Fibroblast of the aortic adventitia (primary cell): ENCODE measurements around the gene EID1. TPM values are rescaled to one million over a fixed set of nuclear protein-coding genes. Genes with fewer than 3 reads are reported as not detected.

Source experiments
- DNase-seq: peaks from one replicate; pipeline ENCODE4 v3.0.0-alpha.2; 2010; ENCODE audit warnings: low read depth
- H3K4me3 ChIP-seq: 2 replicates; pipeline ENCODE4 v1.5.1; 2011; ENCODE audit warnings: low read depth, mild to moderate bottlenecking, control low read depth, low read length, moderate library complexity
- total RNA-seq: library from RNA; depleted of rRNA; stranded (reverse); fragments of >200 nt; gene quantifications from 2 replicates; pipeline ENCODE4 v1.2.3, GENCODE V29; 2012; ENCODE audit warnings: low replicate concordance
- TF ChIP-seq, protein P1 (sequence below): IDR thresholded peaks from 2 replicates; pipeline ENCODE4 v1.5.1; 2011; ENCODE audit warnings: mild to moderate bottlenecking, low read length, control low read depth, inconsistent platforms; ENCODE audit not compliant: insufficient read depth

Gene EID1
- total RNA-seq, 1 donor, result 253 TPM

DNA sequence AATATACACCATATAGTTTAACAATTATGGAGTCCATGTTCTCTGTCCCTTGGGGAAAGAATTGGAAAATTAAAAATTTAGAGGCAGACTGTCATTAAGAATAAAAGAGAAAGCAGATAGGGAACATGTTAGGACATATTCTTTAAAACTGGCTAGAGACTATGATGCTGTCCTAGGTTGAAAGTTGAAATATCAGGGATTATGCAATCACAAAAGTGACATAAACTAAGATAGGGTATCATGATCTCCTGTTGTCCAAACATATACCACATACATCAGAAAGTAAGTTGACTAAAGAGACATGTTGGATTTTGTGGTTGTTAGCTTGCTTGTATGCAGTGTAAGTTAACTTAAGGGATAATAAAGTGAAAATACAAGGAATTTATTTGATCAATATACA lies 9.9 kb upstream of the EID1 start:
- TF ChIP-seq, protein P1, sequence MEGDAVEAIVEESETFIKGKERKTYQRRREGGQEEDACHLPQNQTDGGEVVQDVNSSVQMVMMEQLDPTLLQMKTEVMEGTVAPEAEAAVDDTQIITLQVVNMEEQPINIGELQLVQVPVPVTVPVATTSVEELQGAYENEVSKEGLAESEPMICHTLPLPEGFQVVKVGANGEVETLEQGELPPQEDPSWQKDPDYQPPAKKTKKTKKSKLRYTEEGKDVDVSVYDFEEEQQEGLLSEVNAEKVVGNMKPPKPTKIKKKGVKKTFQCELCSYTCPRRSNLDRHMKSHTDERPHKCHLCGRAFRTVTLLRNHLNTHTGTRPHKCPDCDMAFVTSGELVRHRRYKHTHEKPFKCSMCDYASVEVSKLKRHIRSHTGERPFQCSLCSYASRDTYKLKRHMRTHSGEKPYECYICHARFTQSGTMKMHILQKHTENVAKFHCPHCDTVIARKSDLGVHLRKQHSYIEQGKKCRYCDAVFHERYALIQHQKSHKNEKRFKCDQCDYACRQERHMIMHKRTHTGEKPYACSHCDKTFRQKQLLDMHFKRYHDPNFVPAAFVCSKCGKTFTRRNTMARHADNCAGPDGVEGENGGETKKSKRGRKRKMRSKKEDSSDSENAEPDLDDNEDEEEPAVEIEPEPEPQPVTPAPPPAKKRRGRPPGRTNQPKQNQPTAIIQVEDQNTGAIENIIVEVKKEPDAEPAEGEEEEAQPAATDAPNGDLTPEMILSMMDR, result no peak
- DNase-seq, result peak; percentile 22

GRCh38 chr15:48868536-48868935 lies 9.4 kb upstream of the EID1 start:
- DNase-seq, result peak; percentile 71
- TF ChIP-seq, protein P1, result no peak

More for the DNA sequence above, 9.9 kb upstream of the EID1 start:
- H3K4me3 ChIP-seq, result no peak overlapping the region

GRCh38 chr15:48869966-48870365 lies 8.0 kb upstream of the EID1 start:
- TF ChIP-seq, protein P1, result no peak
- no peak overlapping the region for H3K4me3 ChIP-seq
- DNase-seq, result no peak

More at GRCh38 chr15:48868536-48868935, 9.4 kb upstream of the EID1 start:
- H3K4me3 ChIP-seq, result no peak overlapping the region

DNA sequence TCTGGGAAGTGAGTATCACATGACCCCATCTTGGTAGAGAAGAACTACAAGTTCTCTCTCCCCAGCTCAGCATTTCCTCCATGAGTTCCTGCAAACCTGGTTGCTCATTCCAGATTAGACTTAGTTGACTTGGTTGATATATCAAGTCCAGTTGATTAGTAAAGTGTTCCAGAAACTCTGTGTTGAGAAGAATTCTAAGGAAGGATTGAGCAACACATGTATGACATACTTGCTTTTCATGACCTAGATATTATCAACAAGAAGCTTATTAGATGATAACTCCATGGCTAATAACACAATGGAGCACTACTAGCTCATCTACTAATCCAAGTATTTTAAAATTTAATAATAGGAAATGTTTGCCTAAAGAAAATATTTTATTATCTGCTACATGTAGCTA lies 6.4 kb upstream of the EID1 start:
- TF ChIP-seq, protein P1, result no peak
- no peak for DNase-seq
- no peak overlapping the region for H3K4me3 ChIP-seq

GRCh38 chr15:48872632-48873031 lies 5.3 kb upstream of the EID1 start:
- DNase-seq, result no peak
- H3K4me3 ChIP-seq, result no peak overlapping the region
- TF ChIP-seq, protein P1, result no peak

DNA sequence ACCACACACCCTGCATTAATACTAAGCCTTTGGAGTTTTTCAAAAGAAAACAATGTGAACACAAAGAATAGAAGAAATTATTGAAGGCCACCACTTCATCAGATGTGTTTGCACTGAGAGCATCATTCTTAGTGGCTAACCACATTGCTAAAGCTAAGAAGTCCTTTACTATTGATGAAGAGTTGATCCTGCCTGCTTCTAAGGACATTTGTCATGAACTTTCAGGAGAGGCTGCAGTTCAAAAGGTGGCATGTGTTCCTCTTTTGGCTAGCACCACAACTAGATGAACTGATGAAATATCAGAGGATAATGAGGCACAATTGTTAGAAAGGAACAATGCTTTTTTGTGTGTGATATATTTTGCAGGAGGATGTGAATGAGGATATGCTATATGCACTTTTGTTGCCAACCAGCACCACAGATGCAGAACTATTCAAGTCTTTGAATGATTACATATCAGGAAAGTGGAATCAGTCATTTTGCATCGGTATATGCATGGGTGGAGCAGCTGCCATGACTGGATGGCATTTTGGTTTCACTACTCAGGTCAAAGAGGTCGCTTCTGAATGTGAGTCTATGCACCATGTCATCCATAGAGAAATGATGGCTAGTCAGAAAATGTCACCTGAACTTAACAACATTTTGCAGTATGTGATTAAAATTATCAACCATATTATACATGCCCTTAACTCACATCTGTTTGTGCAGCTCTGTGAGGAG lies 2.5 kb upstream of the EID1 start:
- TF ChIP-seq, protein P1, result no peak
- no peak overlapping the region for H3K4me3 ChIP-seq
- no peak for DNase-seq

GRCh38 chr15:48876057-48876456 lies 1.9 kb upstream of the EID1 start:
- TF ChIP-seq, protein P1, result no peak
- no peak overlapping the region for H3K4me3 ChIP-seq
- no peak for DNase-seq
